Measurements from ENCODE around the gene DNM2.

GRCh38 chr19:10748195-10748926, 30.5 kb downstream of the DNM2 start:
- no peak for TF ChIP-seq POLR2A (IDR thresholded peaks at IDR 0.05)
- TF ChIP-seq, protein P1, sequence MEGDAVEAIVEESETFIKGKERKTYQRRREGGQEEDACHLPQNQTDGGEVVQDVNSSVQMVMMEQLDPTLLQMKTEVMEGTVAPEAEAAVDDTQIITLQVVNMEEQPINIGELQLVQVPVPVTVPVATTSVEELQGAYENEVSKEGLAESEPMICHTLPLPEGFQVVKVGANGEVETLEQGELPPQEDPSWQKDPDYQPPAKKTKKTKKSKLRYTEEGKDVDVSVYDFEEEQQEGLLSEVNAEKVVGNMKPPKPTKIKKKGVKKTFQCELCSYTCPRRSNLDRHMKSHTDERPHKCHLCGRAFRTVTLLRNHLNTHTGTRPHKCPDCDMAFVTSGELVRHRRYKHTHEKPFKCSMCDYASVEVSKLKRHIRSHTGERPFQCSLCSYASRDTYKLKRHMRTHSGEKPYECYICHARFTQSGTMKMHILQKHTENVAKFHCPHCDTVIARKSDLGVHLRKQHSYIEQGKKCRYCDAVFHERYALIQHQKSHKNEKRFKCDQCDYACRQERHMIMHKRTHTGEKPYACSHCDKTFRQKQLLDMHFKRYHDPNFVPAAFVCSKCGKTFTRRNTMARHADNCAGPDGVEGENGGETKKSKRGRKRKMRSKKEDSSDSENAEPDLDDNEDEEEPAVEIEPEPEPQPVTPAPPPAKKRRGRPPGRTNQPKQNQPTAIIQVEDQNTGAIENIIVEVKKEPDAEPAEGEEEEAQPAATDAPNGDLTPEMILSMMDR (IDR thresholded peaks at IDR 0.05), result no peak

All from testis (tissue), 2 donors.